Measurements from ENCODE around the gene MAFG. TPM values are rescaled to one million over a fixed set of nuclear protein-coding genes. Genes with fewer than 3 reads are reported as not detected.

MAFG gene
- total RNA-seq, 1 experiment from 2014 or later: 22.9 TPM

DNA sequence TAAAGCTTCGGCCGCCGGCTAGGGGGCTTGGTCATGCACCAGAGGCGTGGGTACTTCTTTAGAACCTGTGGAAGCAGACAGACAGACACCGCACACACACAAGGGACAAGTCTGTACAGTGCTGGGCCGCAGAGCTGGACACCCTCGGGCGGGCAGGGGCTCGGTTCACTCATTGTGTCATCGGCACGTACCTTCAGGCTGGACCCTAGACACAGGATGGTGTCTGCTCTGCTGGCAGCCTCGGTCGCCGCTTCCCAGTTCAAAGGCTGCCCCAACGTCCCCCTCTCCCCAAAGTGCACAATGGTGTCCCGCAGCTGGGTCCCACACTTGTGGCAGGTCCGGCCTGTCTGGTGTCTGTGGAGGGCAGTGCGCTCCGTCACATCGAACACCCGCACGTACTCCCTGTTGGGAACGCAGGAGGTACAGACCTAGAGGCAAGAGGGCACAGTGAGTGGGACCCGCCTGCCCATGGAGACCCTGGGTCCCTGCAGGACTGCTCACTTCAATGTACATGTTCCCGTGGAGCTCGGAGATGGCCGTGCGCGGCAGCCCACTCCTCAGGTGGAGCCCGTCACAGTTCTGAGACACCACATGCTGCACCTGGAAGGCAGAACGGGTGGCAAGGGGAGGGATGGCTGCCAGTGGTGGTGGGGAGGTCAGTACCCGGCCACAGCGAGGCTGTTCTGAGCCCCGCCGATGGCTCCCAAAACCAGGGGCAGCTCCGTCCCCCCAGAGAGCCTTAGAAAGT lies 13.3 kb downstream of the MAFG start:
- ChIA-PET POLR2A (ENCODE audit: unreplicated experiment) (no interaction called here), CTCF (no interaction called here)

DNA sequence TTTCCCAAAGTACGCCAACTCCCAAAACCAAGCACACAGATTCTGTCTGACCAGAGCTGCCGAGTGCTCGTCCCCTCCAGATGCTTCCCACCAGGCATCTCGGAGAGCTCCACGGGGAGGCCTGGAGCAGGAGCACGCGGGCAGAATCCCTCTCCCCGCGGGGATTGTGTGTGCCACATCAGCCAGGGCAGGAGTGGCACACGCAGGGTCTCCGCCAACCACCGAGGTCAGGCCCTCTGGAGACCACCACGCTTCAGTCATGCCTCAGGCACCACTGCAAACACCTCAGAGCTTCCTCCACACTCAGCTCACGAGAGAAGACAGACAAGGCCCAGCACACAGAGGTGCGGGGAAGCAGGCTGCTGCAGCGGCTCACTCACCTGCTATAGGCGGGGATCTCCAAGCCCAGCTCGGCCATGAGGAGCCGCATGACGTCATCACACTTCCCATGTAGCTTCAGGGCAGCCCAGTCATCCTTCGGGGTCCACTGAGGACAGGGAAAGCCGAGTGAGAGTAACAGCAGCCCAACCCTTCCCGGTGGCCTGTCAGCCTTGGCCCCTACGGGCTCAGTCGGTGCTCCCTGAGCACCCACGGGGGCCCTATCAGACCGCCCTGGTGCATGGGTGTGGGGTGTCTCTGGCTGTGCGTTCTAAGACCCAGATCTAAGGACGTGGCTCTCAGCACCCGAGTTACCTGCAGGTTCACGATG lies 14.0 kb downstream of the MAFG start:
- DNase-seq: no peak
- peaks cover 7% of the 10 kb centered on the region for H3F3A ChIP-seq (ENCODE audit: low read length, unreplicated experiment)
- no peak overlapping the region for H3K9ac ChIP-seq (ENCODE audit: low read length)
- no peak overlapping the region for H3K4me2 ChIP-seq (ENCODE audit: low read length)
- ATAC-seq: no peak
- H3K27ac ChIP-seq (ENCODE audit: low read length): peak overlapping the region; percentile 52
- intact Hi-C loops (cut with micrococcal nuclease): no loop called here
- 0 out of 2 replicates have a peak, but pooled peaks cover 18% of the 10 kb centered on the region for H4K20me1 ChIP-seq (ENCODE audit: low read length)
- H3K9me3 ChIP-seq (ENCODE audit: low read length): no peaks in the 10 kb centered on the region
- H3K4me1 ChIP-seq (ENCODE audit: insufficient read depth, low read length): peaks cover 49% of the 10 kb centered on the region
- no peaks in the 10 kb centered on the region for H3K9me2 ChIP-seq (replicated peaks; ENCODE audit: low read length)
- BruUV-seq (replicated peaks): no TSS peak
- no peak for TF ChIP-seq EZH2 (IDR thresholded peaks at IDR 0.05; ENCODE audit: low read length, unreplicated experiment)
- TF ChIP-seq EZH2phosphoT487 (IDR thresholded peaks at IDR 0.05; ENCODE audit: borderline replicate concordance, low read length): no peak
- TF ChIP-seq, protein P1, sequence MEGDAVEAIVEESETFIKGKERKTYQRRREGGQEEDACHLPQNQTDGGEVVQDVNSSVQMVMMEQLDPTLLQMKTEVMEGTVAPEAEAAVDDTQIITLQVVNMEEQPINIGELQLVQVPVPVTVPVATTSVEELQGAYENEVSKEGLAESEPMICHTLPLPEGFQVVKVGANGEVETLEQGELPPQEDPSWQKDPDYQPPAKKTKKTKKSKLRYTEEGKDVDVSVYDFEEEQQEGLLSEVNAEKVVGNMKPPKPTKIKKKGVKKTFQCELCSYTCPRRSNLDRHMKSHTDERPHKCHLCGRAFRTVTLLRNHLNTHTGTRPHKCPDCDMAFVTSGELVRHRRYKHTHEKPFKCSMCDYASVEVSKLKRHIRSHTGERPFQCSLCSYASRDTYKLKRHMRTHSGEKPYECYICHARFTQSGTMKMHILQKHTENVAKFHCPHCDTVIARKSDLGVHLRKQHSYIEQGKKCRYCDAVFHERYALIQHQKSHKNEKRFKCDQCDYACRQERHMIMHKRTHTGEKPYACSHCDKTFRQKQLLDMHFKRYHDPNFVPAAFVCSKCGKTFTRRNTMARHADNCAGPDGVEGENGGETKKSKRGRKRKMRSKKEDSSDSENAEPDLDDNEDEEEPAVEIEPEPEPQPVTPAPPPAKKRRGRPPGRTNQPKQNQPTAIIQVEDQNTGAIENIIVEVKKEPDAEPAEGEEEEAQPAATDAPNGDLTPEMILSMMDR (conservative IDR thresholded peaks at IDR 0.05; ENCODE audit: low read depth, low read length): no peak
- no peak overlapping the region for H2AFZ ChIP-seq (ENCODE audit: low read length)
- CTCF ChIA-PET: no interaction called here
- H3K27me3 ChIP-seq (ENCODE audit: low read length): no peaks in the 10 kb centered on the region
- peaks cover 34% of the 10 kb centered on the region for H3K79me2 ChIP-seq (ENCODE audit: low read length)
- POLR2A ChIA-PET (ENCODE audit: unreplicated experiment): no interaction called here
- peaks cover 26% of the 10 kb centered on the region; the same call in 1 of the 2 replicates for H3K36me3 ChIP-seq (ENCODE audit: low read depth, low read length)
- no peak overlapping the region for H3K4me3 ChIP-seq (ENCODE audit: low read length)

More for the DNA sequence above, 13.3 kb downstream of the MAFG start:
- Histone ChIP-seq H3K4me2 (ENCODE audit: low read length) (no peak overlapping the region), H3K9ac (ENCODE audit: low read length) (no peak overlapping the region), H4K20me1 (ENCODE audit: low read length) (0 out of 2 replicates have a peak, but pooled peaks cover 18% of the 10 kb centered on the region), H3K27me3 (ENCODE audit: low read length) (no peaks in the 10 kb centered on the region), H3K9me2 (replicated peaks; ENCODE audit: low read length) (no peaks in the 10 kb centered on the region), H3F3A (ENCODE audit: low read length, unreplicated experiment) (peaks cover 7% of the 10 kb centered on the region), H3K4me1 (ENCODE audit: insufficient read depth, low read length) (peaks cover 56% of the 10 kb centered on the region), H2AFZ (ENCODE audit: low read length) (no peak overlapping the region), H3K27ac (ENCODE audit: low read length) (no peak overlapping the region), H3K9me3 (ENCODE audit: low read length) (no peaks in the 10 kb centered on the region), H3K36me3 (ENCODE audit: low read depth, low read length) (peaks cover 26% of the 10 kb centered on the region; the same call in 1 of the 2 replicates), H3K4me3 (ENCODE audit: low read length) (no peak overlapping the region), H3K79me2 (ENCODE audit: low read length) (peaks cover 34% of the 10 kb centered on the region)
- ATAC-seq (no peak), DNase-seq (no peak)
- TF ChIP-seq, protein P1 (conservative IDR thresholded peaks at IDR 0.05; ENCODE audit: low read depth, low read length): no peak
- no peak for TF ChIP-seq EZH2phosphoT487 (IDR thresholded peaks at IDR 0.05; ENCODE audit: borderline replicate concordance, low read length)
- TF ChIP-seq EZH2 (IDR thresholded peaks at IDR 0.05; ENCODE audit: low read length, unreplicated experiment): no peak
- intact Hi-C loops (cut with micrococcal nuclease): no loop called here
- no TSS peak for BruUV-seq (replicated peaks)
